DMS53 treated with DMSO at 0.1 percent for 48 hours (cell line): Measurements from ENCODE around the gene MOB1B.
"Not testable (repeated sequence)": the region's sequence is repeated elsewhere in the genome, so short reads cannot be mapped to it uniquely, and the experiment has no call there.

Source experiments
- DNase-seq: peaks from one replicate; lab custom pipeline; 2025; ENCODE audit not compliant: unreplicated experiment; lab: John Stamatoyannopoulos, UW

The MOB1B gene

DNA sequence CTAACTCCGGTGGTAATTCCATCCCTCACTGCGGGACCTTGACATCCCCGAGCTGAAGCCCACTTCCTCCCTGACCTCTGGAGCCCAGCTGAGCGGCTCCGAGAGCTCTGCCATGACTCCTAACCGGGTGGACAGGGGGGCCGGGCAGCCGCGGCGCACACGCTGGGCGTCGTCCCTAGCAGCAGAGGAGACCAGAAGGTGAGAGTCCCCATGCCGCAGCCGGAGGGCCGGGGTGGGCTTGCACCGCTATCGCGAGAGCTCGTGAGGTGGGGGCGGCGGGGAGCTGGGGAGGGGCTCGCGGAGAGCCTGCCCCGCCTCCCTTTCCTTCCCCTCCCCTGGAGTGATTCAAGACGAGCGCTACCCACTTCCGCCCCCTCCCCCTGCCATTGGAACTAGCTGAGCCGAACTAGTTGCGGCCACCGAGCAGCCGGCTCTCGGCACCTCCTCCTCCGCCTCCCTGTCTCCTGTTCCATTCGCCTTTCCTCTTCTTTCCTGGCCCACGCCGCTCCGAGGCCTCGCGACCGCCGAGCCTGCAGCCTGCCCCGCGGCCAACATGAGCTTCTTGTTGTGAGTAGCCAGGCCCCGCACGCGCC lies at the start of gene MOB1B:
TSS of gene MOB1B (plus strand) at position 386 of the 593 bp plus-strand sequence. CDS start at position 554, 168 bp downstream.
- DNase-seq, result peak; percentile 33

DNA sequence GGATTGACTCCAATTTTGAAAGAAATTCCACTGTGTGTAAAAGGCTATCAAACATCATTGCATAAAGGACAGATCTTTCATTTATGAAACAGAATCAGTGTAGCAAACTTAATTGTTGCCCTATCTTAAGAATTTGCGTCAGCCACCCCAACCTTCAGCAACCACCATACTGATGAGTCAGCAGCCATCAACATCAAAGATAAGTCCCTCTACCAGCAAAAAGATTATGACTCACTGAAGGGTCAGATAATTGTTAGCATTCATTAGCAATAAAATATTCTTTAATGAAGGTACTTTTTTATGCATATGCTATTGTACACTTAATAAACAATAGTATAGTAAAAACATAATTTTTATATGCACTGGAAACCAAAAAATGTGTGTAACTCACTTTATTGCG lies 46.7 kb upstream of the MOB1B start:
- DNase-seq, result no peak

DNA sequence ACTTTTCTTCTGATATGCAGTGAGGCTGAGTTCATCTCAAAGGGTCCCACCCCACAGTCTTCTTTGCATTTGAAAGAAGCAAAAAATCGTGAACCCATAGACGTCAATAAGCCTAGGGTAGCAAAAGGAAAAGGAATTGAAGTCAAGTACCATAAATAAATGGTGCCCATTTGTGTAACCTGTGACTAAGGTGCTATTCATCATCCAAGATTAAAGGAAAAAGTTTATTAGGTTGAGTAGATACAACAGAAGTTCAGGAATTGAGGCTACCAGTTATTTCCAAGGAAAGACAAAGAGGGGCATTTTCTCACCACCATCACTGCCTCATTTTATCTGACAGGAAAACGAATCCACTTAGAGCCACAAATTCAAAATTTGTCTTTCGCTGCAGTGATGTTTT lies 43.7 kb upstream of the MOB1B start:
- DNase-seq, result no peak

DNA sequence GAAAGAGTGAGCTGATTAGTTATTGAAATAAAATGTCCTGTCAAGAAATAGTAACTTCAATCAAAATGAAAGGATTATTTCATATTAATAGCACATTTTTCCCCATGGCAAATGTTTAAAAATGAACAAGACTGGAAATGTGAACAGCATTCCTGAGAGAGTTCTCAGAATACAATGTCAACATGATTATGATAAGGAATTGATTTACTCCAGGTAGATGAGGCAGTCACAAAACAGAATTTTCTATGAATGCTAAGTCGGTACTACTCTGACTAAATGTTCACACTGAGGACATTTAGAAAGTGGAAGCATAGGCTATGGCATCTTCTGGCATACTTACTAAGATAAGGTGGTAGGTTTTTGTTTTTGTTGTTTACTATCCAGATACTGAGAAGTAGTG lies 43.1 kb upstream of the MOB1B start:
- no peak for DNase-seq

DNA sequence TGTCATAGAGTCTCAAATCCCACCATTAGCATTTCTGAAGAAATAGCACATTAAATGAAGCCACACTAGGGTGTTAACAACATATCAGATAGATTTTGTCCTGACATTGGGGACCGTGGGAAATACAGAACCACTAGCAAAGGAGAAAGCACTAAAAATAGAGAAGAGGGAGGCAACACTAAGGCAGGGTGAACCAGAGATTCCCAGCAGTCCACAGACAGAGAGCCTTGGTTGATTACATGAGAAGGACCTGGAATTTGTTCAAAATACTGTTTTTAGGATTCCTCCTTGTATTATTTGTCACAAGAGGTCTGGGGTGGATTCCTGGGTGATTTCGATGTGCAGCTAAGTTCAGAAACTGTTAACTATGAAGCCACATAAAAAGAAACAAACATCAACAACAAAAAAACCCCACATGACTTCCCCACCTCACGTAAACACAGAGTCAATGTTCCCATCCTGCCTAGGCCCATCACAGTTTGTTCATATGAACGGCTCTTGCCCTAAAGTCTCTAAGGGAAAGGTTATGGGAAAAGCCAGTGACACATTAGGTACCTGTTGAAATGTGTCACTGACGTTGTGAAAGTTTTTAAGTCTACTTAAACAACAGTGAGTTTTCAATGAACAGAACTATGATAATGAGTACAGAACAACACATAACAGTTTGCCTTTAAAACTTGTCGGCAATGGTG lies 38.9 kb upstream of the MOB1B start:
- DNase-seq, result no peak

DNA sequence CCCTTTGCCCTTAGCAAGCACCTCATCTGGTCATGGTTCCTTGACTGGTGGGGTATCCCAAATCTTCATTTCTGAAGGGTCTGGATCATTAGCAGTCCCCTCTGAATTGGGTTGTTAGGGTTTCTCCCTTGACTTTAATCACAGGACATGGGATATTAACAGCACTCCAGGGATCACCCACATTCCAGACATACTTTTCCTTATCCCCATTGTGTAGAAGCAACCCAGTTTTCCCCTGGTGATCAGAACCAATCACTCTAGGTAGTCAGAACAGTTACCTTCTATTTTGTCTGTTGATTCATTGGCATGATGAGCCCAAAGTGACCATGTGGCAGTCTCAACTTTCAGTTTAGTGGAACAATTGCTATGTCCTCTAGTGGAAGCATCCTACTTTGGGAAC lies 33.4 kb upstream of the MOB1B start:
- DNase-seq, result no peak

DNA sequence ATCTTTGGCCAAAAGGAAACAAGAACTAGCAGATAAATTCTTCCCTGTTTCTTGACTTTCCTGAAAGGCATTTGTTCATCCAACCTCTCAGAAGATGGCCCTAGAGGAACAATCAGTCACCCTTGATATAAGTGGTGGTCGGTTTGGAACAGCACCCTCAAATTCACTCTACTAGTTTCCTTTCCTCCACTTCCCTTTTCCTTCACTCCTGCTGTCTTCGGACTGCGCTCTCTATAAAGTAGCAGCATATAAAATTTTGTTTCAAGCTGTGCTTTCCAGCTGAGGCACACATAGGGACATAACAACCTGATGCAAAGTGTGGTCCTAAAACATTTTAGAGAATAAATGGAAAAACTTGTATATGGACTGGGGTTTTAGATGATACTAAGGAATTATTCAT lies 29.0 kb upstream of the MOB1B start:
- no peak for DNase-seq

DNA sequence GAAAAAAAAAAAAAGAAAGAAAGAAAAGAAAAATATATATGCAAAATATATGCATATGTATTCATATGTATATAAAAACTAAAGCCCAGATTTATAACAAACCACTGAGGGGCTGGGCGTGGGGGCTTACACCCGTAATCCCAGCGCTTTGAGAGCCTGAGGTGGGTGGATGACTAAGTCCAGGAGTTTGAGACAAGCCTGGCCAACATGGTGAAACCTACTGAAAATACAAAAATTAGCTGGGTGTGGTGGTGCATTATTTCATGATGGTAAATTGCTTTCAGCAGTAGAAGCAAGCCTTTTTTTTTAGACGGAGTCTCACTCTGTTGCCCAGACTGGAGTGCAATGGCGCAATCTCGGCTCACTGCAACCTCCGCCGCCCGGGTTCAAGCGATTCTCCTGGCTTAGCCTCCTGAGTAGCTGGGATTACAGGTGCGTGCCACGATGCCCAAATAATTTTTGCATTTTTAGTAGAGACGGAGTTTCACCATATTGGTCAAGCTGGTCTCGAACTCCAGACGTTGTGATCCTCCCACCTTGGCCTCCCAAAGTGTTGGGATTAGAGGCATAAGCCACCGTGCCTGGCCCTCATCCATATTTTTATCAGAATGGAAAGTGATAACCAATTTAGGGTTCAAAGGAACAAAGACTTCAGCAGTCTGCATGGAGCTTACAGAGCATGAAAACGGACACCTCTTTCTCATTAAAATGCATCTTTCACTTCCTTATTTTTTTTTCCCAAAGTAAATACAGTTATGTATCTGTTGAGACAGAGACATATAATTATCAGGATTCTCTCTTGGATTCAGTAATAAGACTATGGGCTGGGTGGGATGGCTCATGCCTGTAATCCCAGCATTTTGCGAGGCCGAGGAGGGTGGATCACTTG lies 27.7 kb upstream of the MOB1B start:
- DNase-seq, result no peak

DNA sequence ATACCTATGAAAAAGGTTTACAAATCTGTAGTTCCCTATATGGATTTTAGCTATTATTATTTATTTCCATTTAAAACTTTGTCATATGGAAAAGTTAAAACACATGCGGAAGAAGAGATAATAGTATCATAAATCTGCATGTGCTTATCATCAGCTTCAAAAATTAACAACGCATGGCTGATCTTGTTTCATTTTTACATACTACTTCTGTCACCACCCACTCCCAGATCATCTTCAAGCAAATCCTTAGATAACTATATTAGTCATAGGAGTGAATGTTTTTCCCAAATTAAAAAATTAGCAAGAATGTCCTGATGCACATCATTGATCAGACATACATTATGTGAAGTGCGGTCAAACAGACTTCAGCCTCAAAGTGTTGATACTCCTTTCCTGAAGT lies 24.6 kb upstream of the MOB1B start:
- DNase-seq, result no peak

DNA sequence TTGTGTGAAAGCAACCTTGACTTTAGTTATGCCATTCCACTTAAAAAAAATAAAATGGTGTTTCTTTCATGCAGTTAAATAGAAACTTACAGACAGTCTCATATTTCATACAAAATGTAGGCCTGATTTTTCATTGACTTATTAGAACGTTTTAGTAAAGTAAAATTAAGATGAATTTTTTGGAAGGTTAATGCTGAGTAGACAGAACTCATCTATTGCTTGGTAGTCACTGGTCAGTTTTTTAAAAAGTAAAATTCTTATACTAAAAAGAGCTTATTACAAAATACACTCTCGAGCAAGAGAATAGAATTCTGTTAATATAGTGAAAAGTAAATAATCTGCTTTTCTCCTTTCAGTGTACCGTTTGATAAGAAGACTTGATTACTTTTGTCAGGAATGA lies 21.4 kb upstream of the MOB1B start:
- DNase-seq, result no peak

DNA sequence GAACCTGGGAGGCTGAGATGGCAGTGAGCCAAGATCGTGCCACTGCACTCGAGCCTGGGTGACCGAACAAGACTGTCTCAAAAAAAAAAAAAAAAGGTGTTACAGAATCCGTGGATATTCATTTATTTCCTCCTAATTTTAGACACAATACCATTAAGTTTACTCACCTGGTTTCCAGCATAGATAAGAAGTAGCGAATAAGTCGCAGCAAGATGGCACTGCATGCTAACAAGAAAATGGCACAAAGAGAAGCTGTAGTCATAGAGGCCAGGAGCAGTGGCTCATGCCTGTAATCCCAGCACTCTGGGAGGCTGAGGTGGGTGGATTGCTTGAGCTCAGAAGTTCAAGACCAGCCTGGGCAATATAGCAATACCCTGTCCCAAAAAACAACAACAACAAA lies 17.0 kb upstream of the MOB1B start:
- DNase-seq, result no peak

DNA sequence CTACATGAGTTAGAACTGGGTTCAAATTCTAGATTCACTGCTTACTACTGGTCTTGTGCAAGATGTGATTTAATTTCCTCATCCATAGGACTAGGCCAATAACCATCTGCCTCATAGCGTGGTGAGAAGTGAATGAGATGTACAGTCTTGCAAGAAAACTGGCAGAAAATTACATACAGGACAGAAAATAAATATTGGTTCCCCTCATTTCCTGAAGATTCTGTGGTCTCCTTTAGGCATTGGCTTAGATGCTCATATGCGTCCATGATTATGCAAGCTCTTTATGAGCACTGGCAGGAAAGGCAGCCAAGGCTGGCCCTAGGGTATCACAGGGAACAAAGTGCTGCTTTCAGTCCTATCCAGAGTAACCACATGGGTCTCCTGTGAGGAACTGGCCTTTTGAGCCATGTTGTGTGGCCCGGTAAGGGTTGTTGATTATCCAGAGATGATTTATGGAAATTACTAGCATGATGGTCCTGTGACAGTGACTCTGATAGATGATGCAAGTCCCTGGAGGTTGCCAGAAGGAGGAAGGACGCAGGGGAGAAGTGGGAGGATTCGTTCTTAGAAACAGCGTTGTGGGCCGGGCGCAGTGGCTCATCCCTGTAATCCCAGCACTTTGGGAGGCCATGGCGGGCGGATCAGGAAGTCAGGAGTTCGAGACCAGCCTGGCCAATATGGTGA lies 9.9 kb upstream of the MOB1B start:
- no peak for DNase-seq

DNA sequence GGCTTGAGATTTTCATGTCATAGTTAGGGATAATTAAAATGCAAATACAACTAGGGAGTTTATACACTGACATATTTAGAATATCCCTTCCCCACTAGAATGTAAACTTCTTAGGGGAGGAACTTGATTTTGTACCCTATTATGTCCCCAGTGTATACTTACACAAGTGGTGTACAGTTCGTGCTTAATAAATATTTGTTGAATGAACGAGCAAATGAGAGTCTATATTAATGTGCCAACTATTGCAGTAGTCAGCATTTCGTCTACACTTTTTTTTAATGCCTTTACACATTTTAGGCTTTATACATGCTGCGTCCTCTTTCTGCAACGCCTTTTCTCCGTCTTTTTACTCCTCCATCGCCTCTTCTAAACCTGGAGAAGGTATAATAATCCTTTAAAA lies 8.4 kb upstream of the MOB1B start:
- DNase-seq, result no peak

DNA sequence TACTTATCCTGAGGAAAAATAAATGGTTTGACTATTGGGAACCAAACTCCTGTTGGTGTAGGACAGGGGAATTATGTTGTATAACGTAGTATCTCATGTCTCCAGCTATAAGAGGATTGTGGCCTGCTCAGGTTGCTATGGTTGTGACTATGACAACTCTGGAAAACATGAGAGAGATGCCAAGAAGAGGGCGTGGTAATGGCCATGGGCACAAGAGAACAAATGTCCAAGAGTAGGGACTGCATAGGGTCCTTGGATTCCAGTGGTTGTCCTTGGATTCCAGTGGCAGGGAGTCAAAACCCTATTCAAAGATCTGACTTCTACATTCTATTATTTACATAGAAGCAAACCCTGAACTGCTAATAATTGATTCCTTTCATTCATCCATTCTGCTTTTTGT lies 6.8 kb upstream of the MOB1B start:
- DNase-seq, result no peak

DNA sequence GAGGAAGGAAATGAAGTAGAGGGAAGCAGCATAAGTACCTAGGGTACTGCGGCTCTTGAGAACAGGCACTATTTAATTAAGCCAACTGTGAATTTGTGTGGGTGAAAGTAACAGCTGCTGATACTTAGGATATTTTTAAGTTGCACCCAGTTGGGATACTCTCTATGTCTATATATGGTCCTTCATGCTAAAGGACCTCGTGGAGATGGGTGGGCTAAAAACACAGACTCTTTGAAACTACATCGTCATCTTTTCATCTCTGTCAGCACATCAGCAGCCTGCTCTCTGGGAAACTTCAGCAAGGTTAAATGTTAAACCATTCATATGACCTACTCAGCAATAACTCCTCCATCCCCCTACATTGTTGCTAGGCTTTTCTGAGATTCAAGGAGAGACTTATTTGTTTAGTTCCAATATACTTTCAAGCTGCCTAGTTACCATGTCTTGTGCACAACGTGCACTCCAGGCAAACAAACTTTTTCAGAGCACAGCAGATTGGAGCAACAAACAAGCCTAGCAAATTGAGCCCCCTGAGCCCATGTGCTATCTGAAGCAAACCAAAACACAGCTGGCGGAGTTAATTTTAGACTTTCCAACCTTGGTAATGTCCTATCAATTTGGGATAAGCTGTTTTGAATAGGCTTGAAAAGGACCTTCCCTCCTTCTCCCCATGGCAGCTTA lies 6.2 kb upstream of the MOB1B start:
- no peak for DNase-seq

DNA sequence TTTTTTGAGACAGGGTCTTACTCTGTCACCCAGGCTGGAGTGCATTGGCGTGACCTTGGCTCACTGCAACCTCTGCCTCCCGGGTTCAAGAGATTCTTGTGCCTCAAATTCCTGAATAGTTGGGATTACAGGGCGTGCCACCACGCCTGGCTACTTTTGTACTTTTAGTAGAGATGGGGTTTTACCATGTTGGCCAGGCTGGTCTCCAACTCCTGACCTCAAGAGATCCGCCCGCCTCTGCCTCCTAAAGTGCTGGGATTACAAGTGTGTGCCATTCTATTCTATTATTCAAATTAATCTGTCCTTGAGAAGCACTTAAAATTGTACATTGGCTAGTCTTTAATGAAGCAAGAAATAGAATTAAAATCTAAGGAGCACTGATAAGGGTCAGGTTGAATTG lies 3.6 kb upstream of the MOB1B start:
- not testable (repeated sequence) for DNase-seq

DNA sequence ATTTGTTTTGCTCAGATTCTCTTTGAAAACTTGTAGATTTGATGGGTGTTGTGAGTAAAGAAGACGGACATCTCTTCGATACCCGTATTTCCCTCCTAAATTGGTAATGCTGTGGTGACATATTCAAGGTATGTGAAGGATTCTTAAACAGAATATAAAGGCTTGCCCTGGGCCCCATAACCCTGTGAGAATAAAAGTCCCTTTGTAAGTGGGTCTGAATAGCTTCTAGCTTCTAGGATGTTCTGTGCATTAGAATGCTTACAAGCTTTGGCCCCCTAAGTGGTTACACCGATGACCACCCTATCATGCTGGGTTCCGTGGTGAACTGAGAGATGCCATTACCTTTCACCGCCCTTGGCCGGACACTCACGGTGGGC lies 574 bp upstream of the MOB1B start:
- peak; percentile 8 for DNase-seq

DNA sequence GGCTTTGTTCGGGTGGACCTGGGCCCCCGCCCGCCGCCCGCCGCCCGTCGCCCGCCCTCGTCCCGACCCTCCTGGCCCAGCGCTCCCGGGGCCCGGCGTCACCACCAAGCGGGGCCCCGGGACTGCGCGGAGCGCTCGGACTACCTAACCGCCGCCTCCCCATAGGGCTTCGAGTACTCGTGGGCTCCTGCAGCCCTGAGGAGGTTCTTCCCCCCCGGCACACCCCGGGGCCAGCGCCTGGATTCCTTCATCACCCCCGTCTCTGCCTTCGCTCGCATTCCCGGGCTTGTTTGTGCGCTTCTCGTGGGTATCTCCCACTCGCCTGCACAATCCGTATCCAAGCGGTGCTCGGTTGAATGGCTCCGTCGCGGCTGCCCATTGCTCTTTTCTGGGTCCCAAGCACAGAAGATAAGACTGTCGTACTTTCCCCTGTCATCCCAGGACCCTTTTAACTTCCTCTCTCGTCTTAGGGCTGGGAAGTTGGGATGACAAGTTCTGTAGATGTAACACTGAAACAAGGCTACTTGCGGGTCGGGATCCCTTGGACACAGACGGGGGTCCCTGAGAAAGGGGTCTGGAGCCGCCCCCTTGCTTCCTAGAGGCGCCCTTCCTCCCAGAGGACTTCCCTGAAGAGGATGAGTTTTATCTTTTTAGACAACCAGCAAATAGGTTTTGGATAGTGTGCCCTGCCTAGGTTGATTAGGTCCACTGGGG lies 565 bp downstream of the MOB1B start:
- DNase-seq, result no peak

DNA sequence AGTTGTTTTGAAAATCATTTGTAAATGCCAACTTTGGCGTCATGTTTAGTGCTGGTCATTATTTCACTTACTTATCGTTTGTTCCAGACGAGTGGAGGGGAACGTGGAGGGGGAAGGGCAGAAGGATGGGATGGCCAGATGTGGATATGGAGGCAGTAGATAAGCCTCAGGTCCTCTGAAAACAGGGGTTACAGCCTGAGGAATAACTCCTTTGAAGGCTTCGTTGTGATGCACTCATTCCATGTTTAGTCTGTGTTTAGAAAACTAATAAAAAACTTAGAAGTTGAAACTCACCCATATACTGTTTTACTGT lies 1.1 kb downstream of the MOB1B start:
- no peak for DNase-seq

DNA sequence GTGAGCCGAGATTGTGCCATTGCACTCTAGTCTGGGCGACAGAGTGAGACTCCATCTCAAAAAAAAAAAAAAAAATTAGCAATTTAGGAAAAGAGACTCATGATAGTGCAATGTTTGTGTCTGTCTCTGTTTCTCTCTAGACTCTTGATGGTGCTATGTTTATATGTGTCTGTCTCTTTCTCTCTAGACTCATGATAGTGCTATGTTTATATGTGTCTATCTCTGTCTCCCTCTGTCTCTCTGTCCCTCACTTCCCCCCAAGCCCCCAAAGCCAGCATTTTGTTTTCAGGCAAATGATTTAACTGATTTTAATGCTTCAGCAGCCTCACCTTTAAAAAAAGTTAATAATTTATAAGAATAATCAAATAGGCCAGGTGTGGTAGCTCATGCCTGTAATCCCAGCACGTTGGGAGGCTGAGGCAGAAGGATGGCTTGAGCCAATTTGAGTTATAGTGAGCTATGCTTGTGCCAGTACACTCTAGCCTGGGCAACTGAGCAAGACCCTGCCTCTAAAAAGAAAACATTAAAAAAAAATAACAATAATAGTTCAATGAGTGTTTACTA lies 6.9 kb downstream of the MOB1B start:
- no peak for DNase-seq
